NCI-H1048 (cell line): ENCODE data around the gene INSYN1.
"Not testable (repeated sequence)": the region's sequence is repeated elsewhere in the genome, so short reads cannot be mapped to it uniquely, and the experiment has no call there.

Experiments used
- DNase-seq: peaks from one replicate; lab custom pipeline; 2025; lab: John Stamatoyannopoulos, UW

Gene INSYN1

DNA sequence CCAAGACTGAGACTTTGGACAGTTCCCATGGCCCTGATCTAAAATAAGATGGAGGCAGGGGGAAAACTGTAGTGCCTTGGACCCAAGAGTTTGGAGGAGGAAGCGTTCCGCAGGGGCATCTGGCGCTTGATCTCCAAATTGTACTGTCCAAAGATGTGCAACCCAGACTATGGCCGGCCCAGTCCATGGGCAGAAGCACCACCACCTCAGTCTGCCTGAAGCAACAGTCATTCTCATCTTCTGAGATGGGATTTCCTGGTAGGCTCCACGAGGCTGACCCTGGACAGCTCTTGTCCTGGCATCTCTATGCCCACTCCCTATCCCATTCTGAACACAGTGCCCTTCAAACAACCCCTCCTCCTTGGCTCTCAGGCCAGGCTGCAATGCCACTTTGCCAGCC, 3.6 kb downstream of the INSYN1 start:
- DNase-seq: no peak

DNA sequence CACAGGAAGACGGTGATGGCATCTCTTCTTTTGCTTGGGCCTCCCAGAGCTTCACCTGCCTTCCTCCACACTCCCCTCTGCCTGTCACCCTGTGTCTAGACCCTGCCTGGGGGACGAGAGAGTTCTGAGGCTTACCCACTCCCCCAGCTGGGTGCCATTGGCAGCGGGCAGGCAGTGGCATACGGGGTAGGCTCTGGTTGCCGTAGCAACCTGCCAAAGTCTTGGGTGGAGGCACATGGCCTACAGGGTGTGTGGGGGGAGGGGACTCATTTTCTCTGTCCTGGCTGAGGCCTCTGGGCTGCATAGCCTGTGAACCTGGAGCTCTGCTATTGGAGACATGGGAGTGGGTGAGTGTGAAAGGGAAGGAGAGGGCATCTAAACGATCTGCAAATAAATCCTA, 4.4 kb downstream of the INSYN1 start:
- no peak for DNase-seq

DNA sequence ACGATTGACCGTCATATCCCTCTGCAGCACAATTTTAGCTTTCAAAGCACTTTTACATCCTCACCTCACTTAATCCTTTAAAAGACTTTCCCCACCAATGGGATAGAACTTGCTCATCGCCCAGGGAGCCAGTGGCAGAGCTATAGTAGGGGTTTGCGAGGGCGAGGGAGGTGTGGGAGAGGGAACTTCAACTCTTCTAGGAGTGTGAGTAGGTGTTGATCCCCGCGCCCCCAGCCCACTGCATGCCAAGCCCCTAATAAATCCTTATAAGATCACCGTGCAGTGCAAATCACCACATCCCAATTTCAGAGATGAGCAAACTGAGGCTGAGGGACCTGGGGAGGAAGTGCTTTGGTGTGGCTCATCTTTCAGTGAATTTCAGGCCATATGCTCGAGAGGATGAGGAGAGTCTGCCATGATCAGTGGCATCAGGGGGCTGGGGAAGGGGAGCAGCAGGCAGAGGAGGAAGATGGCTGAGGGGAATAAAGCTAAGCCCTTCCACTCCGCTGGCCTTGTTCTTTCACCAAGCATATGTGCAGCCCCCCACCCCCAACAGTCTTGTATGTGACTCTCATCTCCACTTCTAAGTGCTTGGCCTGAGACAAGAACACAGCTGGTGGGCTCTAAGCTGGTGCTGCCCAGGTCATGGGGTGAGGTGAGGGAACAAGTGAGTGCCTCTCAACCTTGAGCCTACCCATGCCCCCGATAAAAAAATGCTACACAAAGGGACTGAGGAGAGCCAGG, 5.1 kb downstream of the INSYN1 start:
- DNase-seq: no peak

DNA sequence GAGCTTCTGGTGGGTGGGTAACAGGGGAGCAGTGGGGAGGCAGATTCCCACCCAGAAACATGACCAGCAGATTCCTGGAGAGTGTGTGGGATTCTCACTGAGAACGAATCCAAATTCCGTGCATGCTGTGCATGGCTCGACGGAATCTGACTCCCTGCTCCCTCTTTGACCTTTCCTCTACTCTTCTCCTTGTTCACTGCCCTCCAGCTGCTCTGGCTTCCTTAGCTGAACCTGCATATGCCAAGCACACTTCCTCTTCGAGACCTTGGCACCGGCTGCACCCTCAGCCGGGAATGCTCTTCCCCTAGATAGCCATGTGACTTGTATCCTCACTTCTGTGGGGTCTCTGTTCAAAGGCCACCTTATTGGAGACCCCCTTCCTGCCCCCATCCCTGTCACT, 6.3 kb downstream of the INSYN1 start:
- no peak for DNase-seq

DNA sequence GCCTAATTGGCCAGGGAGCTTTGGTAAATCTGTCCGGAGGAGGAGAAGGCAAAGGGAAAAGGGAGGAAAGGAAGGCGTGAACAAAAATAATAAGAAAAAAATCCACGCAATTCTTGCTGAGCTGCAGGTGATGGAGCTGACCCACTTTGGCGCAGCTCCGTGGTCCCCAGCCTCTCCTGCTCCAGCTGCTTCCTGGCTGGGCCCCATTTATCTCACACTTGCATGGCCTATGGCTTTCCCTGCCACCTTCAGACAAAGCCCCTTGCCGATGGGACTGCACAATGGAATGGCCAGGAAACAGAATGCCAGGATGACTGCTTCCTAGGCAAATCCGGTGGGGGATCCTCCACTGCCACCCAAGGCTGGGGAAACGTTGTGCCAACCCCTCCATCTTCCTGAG, 6.9 kb downstream of the INSYN1 start:
- no peak for DNase-seq

DNA sequence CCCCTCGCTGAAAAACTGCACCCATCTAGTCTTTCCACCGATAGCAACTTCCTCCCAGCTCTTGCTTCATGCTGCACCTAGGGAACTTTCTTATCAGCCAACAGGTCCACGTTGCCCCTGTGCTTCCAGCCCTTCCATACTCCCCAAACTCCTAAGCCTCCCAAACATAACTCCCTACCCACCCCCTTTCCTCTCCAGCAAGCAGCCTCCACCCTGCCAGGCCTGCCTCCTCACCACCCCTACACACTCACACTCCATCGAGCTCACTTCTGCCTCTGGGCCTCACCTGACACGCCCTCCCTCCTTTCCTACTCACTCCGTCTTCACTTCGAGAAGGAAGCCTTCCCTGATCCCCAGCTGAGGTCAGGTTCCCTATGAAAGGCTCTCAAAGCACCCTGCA, 8.1 kb downstream of the INSYN1 start:
- no peak for DNase-seq

DNA sequence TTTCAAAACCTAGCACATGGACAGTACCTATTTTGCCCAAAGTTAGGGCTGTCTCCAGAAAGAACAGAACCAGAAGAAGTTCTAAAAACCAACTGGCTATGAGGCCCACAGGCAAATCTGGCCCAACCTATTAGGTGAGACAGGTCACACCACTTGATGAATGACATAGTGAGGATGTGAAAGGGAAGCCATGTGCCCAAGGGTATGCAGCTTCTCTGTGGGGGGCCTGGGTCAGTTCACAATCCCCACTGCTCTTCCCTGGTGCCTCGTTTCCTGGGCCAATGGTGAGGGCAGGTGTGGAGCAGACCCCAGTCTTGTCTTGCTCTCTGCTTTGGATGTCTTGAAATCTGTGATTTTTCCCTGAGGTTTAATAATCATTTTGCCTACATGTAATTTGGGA, 8.9 kb downstream of the INSYN1 start:
- DNase-seq: no peak

DNA sequence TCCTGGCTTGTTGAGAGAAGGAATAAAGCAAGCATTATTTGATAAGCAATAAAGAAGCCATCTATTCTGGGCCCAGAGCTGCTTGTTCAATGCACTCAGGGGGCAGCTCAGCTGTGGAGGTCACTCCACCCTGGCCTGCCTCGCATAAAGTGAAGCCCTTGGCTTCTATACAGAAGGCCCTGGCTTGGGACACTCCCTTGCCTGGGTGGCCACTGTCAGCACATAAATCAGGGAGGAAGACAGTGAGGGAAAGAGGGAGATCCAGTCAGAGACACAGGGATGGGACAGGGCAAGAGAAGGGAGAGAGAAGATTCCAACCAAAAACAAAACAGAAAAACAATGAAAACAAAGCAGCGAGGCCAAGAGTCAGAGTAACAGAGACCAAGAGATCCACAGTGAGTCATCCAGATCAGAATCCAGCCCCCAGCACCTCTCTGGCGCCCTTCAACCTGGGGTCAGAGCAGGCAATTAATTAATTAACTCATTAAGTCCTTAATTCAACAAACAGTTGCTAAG, 11.8 kb downstream of the INSYN1 start:
- DNase-seq: no peak

DNA sequence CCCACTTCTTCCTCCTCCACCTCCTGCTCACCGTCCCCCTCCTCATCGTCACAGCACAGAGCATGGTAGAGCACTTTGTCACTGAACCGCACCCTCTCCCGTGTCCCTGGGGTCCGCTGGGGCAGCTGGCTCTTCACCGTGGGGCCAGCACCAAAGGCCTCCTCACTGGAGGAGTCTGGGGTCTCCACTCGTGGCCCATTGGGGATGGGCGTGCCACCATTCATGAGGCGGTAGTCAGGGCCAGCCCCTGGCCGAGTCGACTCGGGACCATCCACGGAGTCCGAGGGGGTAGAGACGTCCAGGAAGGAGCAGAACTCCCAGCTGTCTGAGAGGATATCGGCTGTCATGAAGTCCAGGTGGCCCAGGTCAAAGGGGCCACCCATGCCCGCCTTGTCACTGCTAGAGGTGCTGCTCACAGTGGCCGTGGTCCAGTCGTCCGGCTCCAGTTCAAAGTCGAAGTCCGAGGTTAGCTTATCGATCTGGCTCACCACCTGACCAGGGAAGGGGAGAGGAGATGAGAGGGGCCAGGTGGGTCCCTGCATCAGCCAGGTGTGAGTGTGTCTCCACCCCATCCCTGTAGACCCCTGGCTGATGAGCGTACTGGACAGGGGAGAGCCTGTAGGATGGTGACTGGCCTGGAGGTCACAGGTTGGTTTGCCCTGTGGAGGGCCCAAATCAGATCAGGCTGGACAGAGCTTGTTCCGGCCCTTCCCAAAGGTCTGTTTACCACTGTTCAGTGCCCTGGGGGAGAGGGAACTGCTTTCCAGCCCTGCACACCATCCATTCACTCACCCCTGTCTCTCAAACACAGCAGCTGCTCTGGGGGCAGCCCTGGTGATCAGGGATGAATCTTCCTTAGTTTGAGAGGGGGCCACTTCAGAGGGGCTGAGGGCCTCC, 12.8 kb downstream of the INSYN1 start:
- no peak for DNase-seq

DNA sequence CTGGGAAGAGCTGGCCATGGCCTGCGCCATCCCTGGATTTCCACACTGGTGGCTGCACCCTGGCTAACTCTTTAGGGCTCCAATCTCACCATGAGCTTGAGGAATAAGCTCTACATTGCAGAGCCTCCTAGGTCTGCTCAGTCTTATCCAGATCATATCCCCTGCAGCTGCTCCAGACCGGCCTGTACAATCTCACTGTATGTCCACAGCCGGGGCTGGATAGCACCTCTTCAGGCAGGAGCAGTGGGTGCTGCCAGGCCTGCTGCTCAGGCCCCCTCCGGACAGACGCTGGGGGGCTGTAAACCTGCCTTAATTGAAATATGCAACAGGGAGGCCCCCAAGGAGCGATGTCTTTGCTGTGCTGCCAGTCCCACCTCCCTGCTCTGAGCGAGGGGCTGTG, 15.6 kb downstream of the INSYN1 start:
- no peak for DNase-seq

DNA sequence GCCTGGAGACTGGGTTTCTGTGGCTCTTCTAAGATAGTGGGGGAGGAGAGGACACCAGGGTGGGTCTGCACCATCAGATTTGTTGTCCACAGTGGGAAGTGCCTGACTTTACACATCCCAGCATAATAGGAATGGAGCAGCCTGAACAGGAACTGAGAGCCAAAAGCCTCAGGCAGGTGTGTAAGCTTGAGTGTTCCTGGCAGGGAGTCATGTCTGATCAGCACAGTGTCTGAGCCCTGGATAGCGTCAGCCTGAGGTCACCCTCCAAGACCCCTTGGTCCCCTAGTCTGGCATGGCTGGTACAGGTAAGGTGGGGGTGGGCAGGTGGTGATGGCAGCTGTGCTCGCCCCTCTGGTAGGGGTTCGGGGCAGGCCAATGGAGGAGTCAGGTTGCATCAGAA, 20.2 kb downstream of the INSYN1 start:
- DNase-seq: no peak

DNA sequence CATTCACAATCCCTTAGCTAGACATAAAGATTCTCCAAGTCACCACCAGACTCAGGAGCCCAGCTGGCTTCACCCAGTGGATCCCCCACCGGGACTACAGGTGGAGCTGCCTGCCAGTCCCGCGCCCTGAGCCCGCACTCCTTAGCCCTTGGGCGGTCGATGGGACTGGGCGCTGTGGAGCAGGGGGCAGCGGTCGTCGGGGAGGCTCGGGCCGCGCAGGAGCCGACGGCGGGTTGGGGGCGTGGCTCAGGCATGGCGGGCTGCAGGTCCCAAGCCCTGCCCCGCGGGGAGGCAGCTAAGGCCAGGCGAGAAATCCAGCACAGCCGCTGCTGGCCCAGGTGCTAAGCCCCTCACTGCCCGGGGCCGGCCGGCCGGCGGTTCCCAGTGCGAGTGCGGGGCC, 21.1 kb downstream of the INSYN1 start:
- not testable (repeated sequence) for DNase-seq

DNA sequence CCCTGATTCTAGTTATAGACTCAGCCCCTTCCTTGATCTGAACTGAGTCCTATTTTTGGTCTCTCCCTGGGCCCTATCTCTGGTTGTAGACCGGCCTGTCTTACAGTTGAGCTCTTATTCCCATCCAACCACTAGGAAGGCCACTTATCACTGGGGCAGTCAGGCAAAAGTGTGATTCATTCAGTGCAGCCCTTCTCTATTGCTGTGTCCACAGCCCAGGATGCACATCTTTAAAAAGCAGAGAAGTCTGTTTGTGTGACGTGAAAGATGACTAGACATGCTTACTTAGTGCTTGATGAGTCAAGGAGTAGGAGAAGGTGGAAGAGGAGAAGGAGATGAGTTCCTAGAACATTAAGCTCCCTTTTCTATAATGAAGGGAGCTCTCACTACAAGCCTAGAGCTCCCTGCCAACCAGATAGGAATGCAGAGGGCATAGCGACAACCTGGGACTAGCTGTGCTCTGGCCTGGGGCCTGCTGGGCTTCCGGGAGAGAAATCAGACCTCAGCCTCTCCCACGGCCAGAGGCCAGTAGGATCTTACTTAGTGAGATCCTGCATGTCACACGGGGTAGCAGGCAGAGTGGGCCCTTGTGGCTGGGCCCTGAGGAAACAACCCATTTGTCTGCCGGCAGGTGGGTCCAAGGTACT, 25.7 kb downstream of the INSYN1 start:
- DNase-seq: no peak

DNA sequence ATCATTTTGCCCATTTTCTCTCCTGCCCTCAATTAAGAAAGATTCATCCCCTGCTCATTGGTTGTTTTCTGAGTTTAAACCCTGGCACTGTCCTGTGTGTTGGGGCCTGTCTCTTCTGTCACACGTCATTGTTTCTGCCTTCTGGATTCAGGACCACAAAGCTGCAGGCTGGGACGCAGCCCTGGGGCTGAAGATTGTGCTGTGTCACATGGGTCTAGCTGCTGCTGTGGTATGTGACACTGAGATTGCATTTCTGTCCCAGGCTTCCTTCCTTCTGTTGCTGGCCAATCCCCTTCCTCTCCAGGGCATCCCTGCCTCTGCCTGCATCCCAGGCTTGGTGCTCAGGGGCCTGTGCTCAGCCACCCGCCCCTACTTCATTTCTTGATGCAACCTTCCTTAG, 28.9 kb downstream of the INSYN1 start:
- DNase-seq: no peak

DNA sequence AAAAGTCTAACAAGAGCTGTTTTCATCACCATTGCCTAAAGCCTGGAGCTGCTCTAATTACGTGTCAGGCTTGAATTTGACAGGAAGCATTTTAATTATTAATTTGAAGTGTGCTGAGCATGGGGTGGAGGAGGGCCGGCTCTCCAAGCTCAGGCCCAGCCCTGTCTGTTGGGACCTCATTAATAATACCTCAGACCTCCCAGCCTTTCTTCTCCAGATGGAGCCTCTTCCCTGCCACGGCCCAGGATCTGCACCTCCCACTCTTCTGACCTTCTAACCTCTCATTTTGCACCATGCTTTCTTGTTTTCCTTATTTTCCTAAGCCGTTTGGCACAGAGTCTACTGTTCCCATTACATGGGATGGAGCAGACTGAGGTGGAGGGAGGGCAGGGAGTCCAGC, 30.0 kb downstream of the INSYN1 start:
- DNase-seq: no peak

DNA sequence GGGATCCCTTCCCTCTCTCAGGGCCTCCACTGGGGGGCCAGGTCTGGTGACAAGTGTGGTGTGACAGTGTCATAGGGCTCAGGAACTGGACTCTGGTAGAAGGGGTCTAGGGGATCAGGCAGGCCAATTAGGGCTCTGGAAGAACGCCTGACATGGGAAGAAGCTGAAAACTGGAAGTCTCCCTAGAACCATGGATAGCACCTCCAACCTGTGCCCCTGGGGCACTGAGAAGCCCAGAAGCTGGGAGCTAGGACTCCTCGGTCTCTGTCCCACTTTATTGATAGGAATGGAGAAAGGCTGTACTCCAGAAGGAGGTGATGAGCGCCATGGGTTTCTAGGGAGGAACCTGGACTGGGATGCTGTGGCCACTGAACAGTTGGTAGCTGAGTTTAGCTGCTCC, 30.7 kb downstream of the INSYN1 start:
- DNase-seq: no peak

DNA sequence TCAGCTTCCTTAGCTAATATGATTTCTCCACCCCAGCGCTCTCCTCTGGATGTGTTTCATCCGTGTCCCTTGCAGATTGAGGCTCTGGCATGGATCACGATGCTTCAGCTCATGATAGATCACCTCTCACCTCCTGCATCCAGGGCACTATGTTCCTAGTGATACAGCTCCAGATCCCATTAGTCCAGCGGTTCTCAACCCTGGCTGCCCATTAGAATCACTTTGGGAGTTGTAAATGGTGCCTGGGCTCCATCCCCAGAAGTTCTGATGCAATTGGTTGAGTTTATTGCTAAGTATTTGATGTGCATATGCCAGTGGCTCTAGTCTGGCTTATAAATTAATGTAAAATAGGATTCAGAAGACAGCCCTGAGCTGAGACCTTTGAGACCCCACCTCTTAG, 34.5 kb downstream of the INSYN1 start:
- no peak for DNase-seq

DNA sequence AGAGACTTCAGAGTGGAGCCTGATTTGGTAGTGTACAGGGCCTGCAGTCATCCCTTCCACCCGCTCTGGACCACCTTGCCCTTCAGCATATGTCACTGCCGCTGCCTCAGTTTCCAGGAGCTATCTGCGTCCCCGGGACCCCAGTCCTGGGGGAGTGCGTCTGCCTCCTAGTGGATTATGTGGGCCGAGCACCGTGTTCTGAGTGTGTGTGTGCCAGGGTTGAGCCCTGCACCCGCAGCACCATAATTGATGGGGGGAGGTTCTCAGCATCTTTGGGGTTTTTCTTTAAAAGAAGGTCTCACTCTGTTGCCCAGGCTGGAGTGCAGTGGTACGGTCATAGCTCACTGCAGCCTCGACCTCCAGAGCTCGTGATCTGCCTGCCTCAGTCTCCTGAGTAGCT, 35.3 kb downstream of the INSYN1 start:
- DNase-seq: no peak

DNA sequence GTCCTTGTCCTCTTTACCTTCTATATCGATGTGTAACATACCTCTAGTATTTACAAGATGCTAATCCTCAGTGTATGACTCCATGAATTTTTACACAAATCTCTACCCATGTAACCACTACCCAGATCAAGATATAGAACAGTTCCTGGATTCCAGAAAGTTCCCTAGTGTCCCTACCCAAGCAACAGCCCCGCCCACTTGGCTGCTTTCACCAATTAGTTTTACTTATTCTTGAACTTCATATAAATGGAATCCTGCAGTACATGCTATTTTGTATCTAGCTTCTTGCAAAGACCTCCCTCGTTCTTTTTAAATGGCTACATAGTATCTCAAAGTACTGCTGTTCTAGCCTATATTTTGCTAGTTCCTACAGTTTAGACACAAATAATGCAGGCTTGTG, 35.9 kb downstream of the INSYN1 start:
- no peak for DNase-seq

DNA sequence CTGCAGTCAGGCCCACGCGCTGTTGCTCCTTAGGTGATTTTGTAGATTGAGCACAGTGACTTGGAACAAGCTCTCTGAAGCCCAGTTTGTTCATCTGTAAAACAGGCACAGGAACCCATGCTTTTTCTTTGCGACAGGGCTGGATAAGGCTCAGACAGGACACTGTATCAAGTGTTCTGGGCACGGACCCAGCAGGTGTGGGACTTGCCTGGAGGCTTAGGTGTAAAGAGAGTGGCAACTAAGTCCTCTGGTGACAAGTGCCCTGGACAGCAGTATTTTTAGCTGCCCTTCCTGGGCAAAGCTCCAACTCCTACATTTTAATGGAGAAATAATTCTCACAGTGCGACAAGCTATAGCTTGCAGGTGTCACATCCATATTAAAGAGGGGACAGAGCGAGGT, 36.7 kb downstream of the INSYN1 start:
- DNase-seq: no peak

DNA sequence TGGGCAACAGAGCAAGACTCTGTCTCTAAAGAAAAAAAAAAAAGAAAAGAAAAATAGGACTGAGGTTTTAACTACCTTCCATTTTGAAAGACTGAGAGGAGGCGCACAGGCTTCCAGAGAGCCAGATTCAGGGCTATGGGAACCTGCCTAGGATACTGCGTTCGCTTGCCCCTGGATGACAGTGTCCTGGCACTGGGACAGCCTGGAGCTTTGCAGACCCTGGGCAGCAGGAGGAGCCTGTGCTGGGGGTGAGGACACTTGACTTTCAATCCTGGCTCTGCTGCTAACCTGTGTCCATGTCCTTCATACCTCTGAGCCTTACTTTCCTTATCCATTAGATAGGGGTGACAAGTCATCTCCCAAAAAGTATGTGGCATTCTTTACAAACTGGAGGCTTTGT, 37.7 kb downstream of the INSYN1 start:
- DNase-seq: no peak

DNA sequence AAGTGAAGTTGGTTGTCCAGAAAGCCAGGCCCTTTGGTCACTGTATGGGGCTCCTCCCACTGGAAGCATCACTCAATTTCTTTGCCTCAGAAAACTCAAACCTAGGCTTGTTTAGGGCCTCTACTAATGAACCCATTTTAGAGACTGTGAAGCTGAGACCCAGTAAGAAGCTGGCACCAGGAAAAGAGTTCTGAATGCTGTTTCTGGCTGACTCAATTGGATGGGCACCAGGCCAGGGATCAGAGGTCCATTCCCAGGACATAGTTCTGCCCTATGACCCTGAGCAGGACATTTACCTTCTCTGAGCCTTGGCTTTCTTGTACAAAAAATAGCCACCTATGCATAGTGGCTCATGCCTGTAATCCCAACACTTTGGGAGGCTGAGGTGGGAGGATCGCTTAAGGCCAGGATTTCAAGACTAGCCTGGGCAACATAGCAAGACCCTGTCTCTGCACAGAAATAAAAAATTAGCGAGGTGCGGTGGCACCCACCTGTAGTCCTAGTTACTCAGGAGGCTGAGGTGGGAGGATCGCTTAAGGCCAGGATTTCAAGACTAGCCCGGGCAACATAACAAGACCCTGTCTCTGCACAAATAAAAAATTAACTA, 38.4 kb downstream of the INSYN1 start:
- DNase-seq: no peak
